ENCODE data around the gene CGA. TPM values are rescaled to one million over a fixed set of nuclear protein-coding genes. Genes with fewer than 3 reads are reported as not detected.

The CGA gene
- total and polyA plus RNA-seq, 2 experiments from 2014 or later: 5.4 to 43.8 TPM

- H2AFZ ChIP-seq: no peak overlapping the region
- no peaks in the 10 kb centered on the region for H3K36me3 ChIP-seq (replicated peaks; ENCODE audit: insufficient read depth, low read depth)
- H3K4me3 ChIP-seq: no peak overlapping the region
- H3K27me3 ChIP-seq: peaks cover 1% of the 10 kb centered on the region
- TF ChIP-seq CTCF (IDR thresholded peaks at IDR 0.05; ENCODE audit: poor library complexity): no peak
- TF ChIP-seq EZH2phosphoT487 (IDR thresholded peaks at IDR 0.05; ENCODE audit: low read depth, severe bottlenecking, unreplicated experiment): no peak
- DNase-seq (ENCODE audit: low spot score): no peak
- H3K4me2 ChIP-seq: no peak overlapping the region
- no peaks in the 10 kb centered on the region for H4K20me1 ChIP-seq (ENCODE audit: insufficient read depth, poor library complexity, severe bottlenecking)
- no peaks in the 10 kb centered on the region for H3K4me1 ChIP-seq (ENCODE audit: insufficient read depth)
- H3K9me3 ChIP-seq (ENCODE audit: low read depth): no peaks in the 10 kb centered on the region
- H3K27ac ChIP-seq: no peak overlapping the region
- 98% methylated on average over 2 of the region's 2 CpGs for WGBS (ENCODE audit: low lambda C conversion rate, missing lambda C conversion rate)
- H3K9me2 ChIP-seq (replicated peaks; ENCODE audit: insufficient read depth): no peaks in the 10 kb centered on the region
- H3K79me2 ChIP-seq: no peaks in the 10 kb centered on the region
Measured at GRCh38 chr6:87089135-87089534, 5.8 kb downstream of the CGA start.

GRCh38 chr6:87088076-87088475, 6.8 kb downstream of the CGA start:
- H4K20me1 ChIP-seq (ENCODE audit: insufficient read depth, poor library complexity, severe bottlenecking): no peaks in the 10 kb centered on the region
- H3K79me2 ChIP-seq: no peaks in the 10 kb centered on the region
- no peak overlapping the region for H3K27ac ChIP-seq
- H3K4me1 ChIP-seq (ENCODE audit: insufficient read depth): no peaks in the 10 kb centered on the region
- 95% methylated on average over 4 of the region's 4 CpGs for WGBS (ENCODE audit: low lambda C conversion rate, missing lambda C conversion rate)
- DNase-seq (ENCODE audit: low spot score): no peak
- H3K9me3 ChIP-seq (ENCODE audit: low read depth): no peaks in the 10 kb centered on the region
- H3K4me3 ChIP-seq: no peak overlapping the region
- H3K27me3 ChIP-seq: no peaks in the 10 kb centered on the region
- H3K9me2 ChIP-seq (replicated peaks; ENCODE audit: insufficient read depth): no peaks in the 10 kb centered on the region
- H2AFZ ChIP-seq: no peak overlapping the region
- no peak for TF ChIP-seq CTCF (IDR thresholded peaks at IDR 0.05; ENCODE audit: poor library complexity)
- TF ChIP-seq EZH2phosphoT487 (IDR thresholded peaks at IDR 0.05; ENCODE audit: low read depth, severe bottlenecking, unreplicated experiment): no peak
- no peak for TF ChIP-seq EZH2 (IDR thresholded peaks at IDR 0.05; ENCODE audit: borderline replicate concordance)
- H3K4me2 ChIP-seq: no peak overlapping the region
- no peaks in the 10 kb centered on the region for H3K36me3 ChIP-seq (replicated peaks; ENCODE audit: insufficient read depth, low read depth)

- no peak overlapping the region for H3K27ac ChIP-seq
- no peaks in the 10 kb centered on the region for H3K4me1 ChIP-seq (ENCODE audit: insufficient read depth)
- H2AFZ ChIP-seq: no peak overlapping the region
- no peaks in the 10 kb centered on the region for H3K36me3 ChIP-seq (replicated peaks; ENCODE audit: insufficient read depth, low read depth)
- TF ChIP-seq EZH2 (IDR thresholded peaks at IDR 0.05; ENCODE audit: borderline replicate concordance) (no peak), CTCF (IDR thresholded peaks at IDR 0.05; ENCODE audit: poor library complexity) (no peak), EZH2phosphoT487 (IDR thresholded peaks at IDR 0.05; ENCODE audit: low read depth, severe bottlenecking, unreplicated experiment) (no peak)
- DNase-seq (ENCODE audit: low spot score): no peak
- H3K9me2 ChIP-seq (replicated peaks; ENCODE audit: insufficient read depth): no peaks in the 10 kb centered on the region
- no peaks in the 10 kb centered on the region for H4K20me1 ChIP-seq (ENCODE audit: insufficient read depth, poor library complexity, severe bottlenecking)
- H3K4me2 ChIP-seq: no peak overlapping the region
- no peaks in the 10 kb centered on the region for H3K79me2 ChIP-seq
- WGBS (ENCODE audit: low lambda C conversion rate, missing lambda C conversion rate): 82% methylated on average over 2 of the region's 2 CpGs
- H3K27me3 ChIP-seq: no peaks in the 10 kb centered on the region
- no peak overlapping the region for H3K4me3 ChIP-seq
- no peaks in the 10 kb centered on the region for H3K9me3 ChIP-seq (ENCODE audit: low read depth)
Measured at GRCh38 chr6:87082160-87082721, 12.7 kb downstream of the CGA start.
